Fibroblast of lung (primary cell): ENCODE data around the gene GAL3ST2.

Source experiments
- EZH2 ChIP-seq: IDR thresholded peaks from 2 replicates; pipeline ENCODE4 v1.5.1; 2012; ENCODE audit warnings: low read length, control low read depth, mild to moderate bottlenecking; ENCODE audit errors: missing control alignments
- TF ChIP-seq, protein P1 (sequence below), 2 donors: IDR thresholded peaks in 1 of 2; conservative IDR thresholded peaks in 1 of 2; 1 replicate in 1 of 2; 2 replicates in 1 of 2; pipeline ENCODE4 v1.5.1; 2011 to 2012; ENCODE audit warnings: low read length in 2 of 2, control low read depth in 1 of 2, inconsistent platforms in 1 of 2, low read depth in 1 of 2, mild to moderate bottlenecking in 1 of 2

DNA sequence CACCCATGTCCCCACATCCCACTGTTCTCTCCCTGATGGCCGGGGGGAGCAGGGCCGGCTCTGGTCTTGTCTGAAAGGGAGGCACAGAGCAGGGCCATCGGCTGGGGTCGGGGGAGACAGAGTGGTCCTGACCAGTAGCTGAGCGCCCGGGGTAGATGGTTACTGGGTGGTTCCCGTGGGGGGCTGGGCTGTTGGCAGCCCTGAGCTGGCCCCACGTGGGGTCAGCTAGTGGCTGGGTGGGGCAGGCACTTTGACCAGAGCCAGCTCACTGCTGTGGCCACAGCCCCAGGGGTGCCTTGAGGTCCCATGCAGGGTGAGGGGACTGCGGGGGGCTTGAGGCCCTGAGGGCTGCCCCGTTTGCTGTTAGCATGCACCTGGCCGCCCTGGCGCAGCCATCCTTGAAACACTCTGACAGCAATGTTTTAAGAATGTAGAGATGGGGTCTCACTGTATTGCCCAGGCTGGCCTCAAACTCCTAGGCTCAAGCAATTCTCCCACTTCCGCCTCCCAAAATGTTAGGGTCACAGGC lies 20.1 kb downstream of the GAL3ST2 start:
- TF ChIP-seq, protein P1, sequence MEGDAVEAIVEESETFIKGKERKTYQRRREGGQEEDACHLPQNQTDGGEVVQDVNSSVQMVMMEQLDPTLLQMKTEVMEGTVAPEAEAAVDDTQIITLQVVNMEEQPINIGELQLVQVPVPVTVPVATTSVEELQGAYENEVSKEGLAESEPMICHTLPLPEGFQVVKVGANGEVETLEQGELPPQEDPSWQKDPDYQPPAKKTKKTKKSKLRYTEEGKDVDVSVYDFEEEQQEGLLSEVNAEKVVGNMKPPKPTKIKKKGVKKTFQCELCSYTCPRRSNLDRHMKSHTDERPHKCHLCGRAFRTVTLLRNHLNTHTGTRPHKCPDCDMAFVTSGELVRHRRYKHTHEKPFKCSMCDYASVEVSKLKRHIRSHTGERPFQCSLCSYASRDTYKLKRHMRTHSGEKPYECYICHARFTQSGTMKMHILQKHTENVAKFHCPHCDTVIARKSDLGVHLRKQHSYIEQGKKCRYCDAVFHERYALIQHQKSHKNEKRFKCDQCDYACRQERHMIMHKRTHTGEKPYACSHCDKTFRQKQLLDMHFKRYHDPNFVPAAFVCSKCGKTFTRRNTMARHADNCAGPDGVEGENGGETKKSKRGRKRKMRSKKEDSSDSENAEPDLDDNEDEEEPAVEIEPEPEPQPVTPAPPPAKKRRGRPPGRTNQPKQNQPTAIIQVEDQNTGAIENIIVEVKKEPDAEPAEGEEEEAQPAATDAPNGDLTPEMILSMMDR (conservative IDR thresholded peaks at IDR 0.05 in 1 of 2, IDR thresholded peaks at IDR 0.05 in 1 of 2; ENCODE audit: low read depth in 1 of 2, low read length in 2 of 2), result no peak
- no peak for TF ChIP-seq EZH2
